Stimulated activated effector memory CD8-positive, alpha-beta T cell treated with anti-CD3 and anti-CD28 coated beads, Interleukin-12 subunit alpha, Interleukin-12 subunit beta, amount 100 ng/mL, for 72 hours (primary cell): ENCODE measurements around the gene MATN3.

ENCODE experiments used
- ATAC-seq: fragments of 150-1000 bp; cut with Tn5 transposase; 2 replicates; pipeline ENCODE4 v1.10.0; 2021
- DNase-seq, 2 donors: peaks; one replicate each; pipeline ENCODE4 v3.0.0; 2021 to 2022; ENCODE audit warnings: low spot score in 2 of 2
- H3K27ac Mint-ChIP-seq: one replicate; pipeline ENCODE4 v1.8.0; 2022; ENCODE audit warnings: mild to moderate bottlenecking, mixed read lengths
- H3K36me3 Mint-ChIP-seq: one replicate; pipeline ENCODE4 v1.8.0; 2022; ENCODE audit warnings: mild to moderate bottlenecking, mixed read lengths
- H3K4me1 Mint-ChIP-seq: one replicate; pipeline ENCODE4 v1.8.0; 2022; ENCODE audit warnings: mixed read lengths
- H3K4me3 Mint-ChIP-seq: one replicate; pipeline ENCODE4 v1.8.0; 2022; ENCODE audit warnings: mild to moderate bottlenecking, mixed read lengths
- H3K9me3 Mint-ChIP-seq: one replicate; pipeline ENCODE4 v1.8.0; 2022; ENCODE audit warnings: mixed read lengths

MATN3 gene

GRCh38 chr2:20023688-20024087 lies 11.2 kb upstream of the MATN3 start:
- DNase-seq (no peak), ATAC-seq (no peak)
- Mint-ChIP-seq H3K4me1 (no peaks in the 10 kb centered on the region), H3K36me3 (peaks cover 6% of the 10 kb centered on the region), H3K27ac (no peak overlapping the region), H3K9me3 (peaks cover 6% of the 10 kb centered on the region), H3K4me3 (no peak overlapping the region)

- Mint-ChIP-seq H3K36me3 (no peaks in the 10 kb centered on the region), H3K4me1 (no peaks in the 10 kb centered on the region), H3K27ac (no peak overlapping the region), H3K4me3 (no peak overlapping the region), H3K9me3 (peaks cover 6% of the 10 kb centered on the region)
- no peak for DNase-seq
- ATAC-seq, result no peak
These were observed 9.0 kb upstream of the MATN3 start for GRCh38 chr2:20021405-20022009.

GRCh38 chr2:20019747-20020146 lies 7.3 kb upstream of the MATN3 start:
- no peaks in the 10 kb centered on the region for H3K4me1 Mint-ChIP-seq
- H3K4me3 Mint-ChIP-seq, result no peak overlapping the region
- ATAC-seq (no peak), DNase-seq (no peak)
- H3K36me3 Mint-ChIP-seq, result no peaks in the 10 kb centered on the region
- H3K27ac Mint-ChIP-seq, result no peak overlapping the region
- H3K9me3 Mint-ChIP-seq, result peaks cover 6% of the 10 kb centered on the region

GRCh38 chr2:20018601-20019152 lies 6.2 kb upstream of the MATN3 start:
- Mint-ChIP-seq H3K9me3 (peaks cover 6% of the 10 kb centered on the region), H3K4me3 (no peak overlapping the region), H3K27ac (no peak overlapping the region), H3K36me3 (no peaks in the 10 kb centered on the region), H3K4me1 (no peaks in the 10 kb centered on the region)
- ATAC-seq (no peak), DNase-seq (no peak)

GRCh38 chr2:20016346-20016745 lies 3.9 kb upstream of the MATN3 start:
- H3K27ac Mint-ChIP-seq, result no peak overlapping the region
- H3K9me3 Mint-ChIP-seq, result no peaks in the 10 kb centered on the region
- H3K4me3 Mint-ChIP-seq, result no peak overlapping the region
- H3K4me1 Mint-ChIP-seq, result peaks cover 4% of the 10 kb centered on the region
- ATAC-seq (no peak), DNase-seq (no peak)
- no peaks in the 10 kb centered on the region for H3K36me3 Mint-ChIP-seq

- DNase-seq, result no peak
- Mint-ChIP-seq H3K9me3 (no peaks in the 10 kb centered on the region), H3K4me3 (no peak overlapping the region), H3K27ac (no peak overlapping the region), H3K4me1 (peaks cover 4% of the 10 kb centered on the region), H3K36me3 (no peaks in the 10 kb centered on the region)
- ATAC-seq, result no peak
These were observed 3.1 kb upstream of the MATN3 start for GRCh38 chr2:20015482-20016083.

- Mint-ChIP-seq H3K27ac (peak overlapping the region; percentile 40), H3K9me3 (no peaks in the 10 kb centered on the region)
- no peak for ATAC-seq
These were observed 820 bp upstream of the MATN3 start for GRCh38 chr2:20013126-20013849.

GRCh38 chr2:20012032-20012281 lies 511 bp downstream of the MATN3 start:
- ATAC-seq, result peak; percentile 7
- no peaks in the 10 kb centered on the region for H3K9me3 Mint-ChIP-seq
- peak overlapping the region; percentile 51 for H3K4me3 Mint-ChIP-seq
- no peak for DNase-seq
- H3K27ac Mint-ChIP-seq, result no peak overlapping the region
- H3K4me1 Mint-ChIP-seq, result peaks cover 4% of the 10 kb centered on the region
- no peaks in the 10 kb centered on the region for H3K36me3 Mint-ChIP-seq

More at GRCh38 chr2:20013126-20013849, 820 bp upstream of the MATN3 start:
- no peaks in the 10 kb centered on the region for H3K36me3 Mint-ChIP-seq
- peaks cover 4% of the 10 kb centered on the region for H3K4me1 Mint-ChIP-seq
- peak overlapping the region; percentile 65 for H3K4me3 Mint-ChIP-seq
- no peak for DNase-seq

- ATAC-seq, result no peak
- H3K4me3 Mint-ChIP-seq, result peak overlapping the region; percentile 51
- DNase-seq, result no peak
These were observed 1.0 kb downstream of the MATN3 start for GRCh38 chr2:20011276-20012031.

GRCh38 chr2:20008703-20009102 lies 3.8 kb downstream of the MATN3 start:
- Mint-ChIP-seq H3K36me3 (no peaks in the 10 kb centered on the region), H3K9me3 (no peaks in the 10 kb centered on the region), H3K27ac (no peak overlapping the region), H3K4me1 (peaks cover 4% of the 10 kb centered on the region), H3K4me3 (no peak overlapping the region)
- ATAC-seq (no peak), DNase-seq (no peak)

More at GRCh38 chr2:20011276-20012031, 1.0 kb downstream of the MATN3 start:
- H3K36me3 Mint-ChIP-seq, result no peaks in the 10 kb centered on the region
- H3K4me1 Mint-ChIP-seq, result peaks cover 4% of the 10 kb centered on the region
- no peak overlapping the region for H3K27ac Mint-ChIP-seq
- H3K9me3 Mint-ChIP-seq, result no peaks in the 10 kb centered on the region

GRCh38 chr2:20005891-20006470 lies 6.5 kb downstream of the MATN3 start:
- Mint-ChIP-seq H3K27ac (no peak overlapping the region), H3K9me3 (no peaks in the 10 kb centered on the region), H3K4me3 (no peak overlapping the region), H3K36me3 (no peaks in the 10 kb centered on the region), H3K4me1 (no peaks in the 10 kb centered on the region)
- no peak for DNase-seq
- ATAC-seq, result no peak

GRCh38 chr2:20005067-20005627 lies 7.3 kb downstream of the MATN3 start:
- DNase-seq, result no peak
- H3K4me1 Mint-ChIP-seq, result no peaks in the 10 kb centered on the region
- ATAC-seq, result no peak
- H3K9me3 Mint-ChIP-seq, result no peaks in the 10 kb centered on the region
- no peak overlapping the region for H3K27ac Mint-ChIP-seq
- H3K36me3 Mint-ChIP-seq, result no peaks in the 10 kb centered on the region
- no peak overlapping the region for H3K4me3 Mint-ChIP-seq

- Mint-ChIP-seq H3K4me1 (no peaks in the 10 kb centered on the region), H3K36me3 (no peaks in the 10 kb centered on the region), H3K27ac (no peak overlapping the region), H3K9me3 (no peaks in the 10 kb centered on the region), H3K4me3 (no peak overlapping the region)
- no peak for ATAC-seq
- no peak for DNase-seq
These were observed 11.1 kb downstream of the MATN3 start for GRCh38 chr2:20001361-20001863.

- H3K4me3 Mint-ChIP-seq, result no peak overlapping the region
- peaks cover 16% of the 10 kb centered on the region for H3K4me1 Mint-ChIP-seq
- H3K27ac Mint-ChIP-seq, result no peak overlapping the region
- peaks cover 14% of the 10 kb centered on the region for H3K36me3 Mint-ChIP-seq
- H3K9me3 Mint-ChIP-seq, result no peaks in the 10 kb centered on the region
- no peak for ATAC-seq
- DNase-seq, result no peak
These were observed 18.7 kb downstream of the MATN3 start for GRCh38 chr2:19993731-19994130.

GRCh38 chr2:19991895-19992294 lies 20.6 kb downstream of the MATN3 start:
- Mint-ChIP-seq H3K4me3 (no peak overlapping the region), H3K9me3 (no peaks in the 10 kb centered on the region), H3K27ac (no peak overlapping the region), H3K36me3 (peaks cover 14% of the 10 kb centered on the region), H3K4me1 (peaks cover 24% of the 10 kb centered on the region)
- no peak for ATAC-seq
- DNase-seq, result no peak
